Stomach (tissue), 9 donors: ENCODE results near the gene ARL14EP. TPM values are rescaled to one million over a fixed set of nuclear protein-coding genes. Genes with fewer than 3 reads are reported as not detected.

ENCODE experiments used
- DNase-seq, 2 donors: peaks; one replicate each; pipeline versions ENCODE4 v3.0.0 to v3.0.0-alpha.2; 2013 to 2019
- H3K27ac ChIP-seq, 5 donors: fragments of 200-600 bp in 4 of 5; sonication (generic) in 4 of 5; one replicate each; pipeline ENCODE4 v1.5.1; 2013 to 2019; ENCODE audit warnings: mild to moderate bottlenecking in 1 of 5, moderate library complexity in 1 of 5
- H3K27me3 ChIP-seq, 3 donors: fragments of 200-600 bp; sonication (generic); one replicate each; pipeline ENCODE4 v1.5.1; 2017 to 2019; ENCODE audit warnings: mixed run types in 1 of 3
- H3K36me3 ChIP-seq, 4 donors: fragments of 200-600 bp; sonication (generic); 1 replicate in 3 of 4; 2 replicates in 1 of 4; pipeline ENCODE4 v1.5.1; 2016 to 2019
- H3K4me1 ChIP-seq, 4 donors: fragments of 200-600 bp; sonication (generic); one replicate each; pipeline ENCODE4 v1.5.1; 2016 to 2019
- H3K4me3 ChIP-seq, 4 donors: fragments of 200-600 bp; sonication (generic) in 3 of 4; one replicate each; pipeline ENCODE4 v1.5.1; 2016 to 2019; ENCODE audit warnings: mild to moderate bottlenecking in 1 of 4
- H3K9me3 ChIP-seq, 4 donors: fragments of 200-600 bp; sonication (generic); one replicate each; pipeline ENCODE4 v1.5.1; 2016 to 2019
- EP300 ChIP-seq: sonication (generic); formaldehyde crosslinking; IDR thresholded peaks from one replicate; pipeline ENCODE4 v1.6.1; 2017; ENCODE audit warnings: antibody characterized with exemption
- POLR2A ChIP-seq, 4 donors: fragments of 450-650 bp; IDR thresholded peaks; one replicate each; pipeline ENCODE4 v1.6.1; 2016; ENCODE audit warnings: antibody characterized with exemption in 4 of 4, control low read depth in 2 of 4, mild to moderate bottlenecking in 1 of 4, moderate library complexity in 1 of 4
- POLR2AphosphoS5 ChIP-seq, 3 donors: sonication (generic); formaldehyde crosslinking; IDR thresholded peaks; one replicate each; pipeline ENCODE4 v1.6.1; 2016; ENCODE audit warnings: antibody characterized with exemption in 3 of 3
- WGBS, 5 donors: extraction: QIAGEN DNeasy Blood & Tissue Kit in 3 of 5; methylation state at CpG; one replicate each; pipeline versions ENCODE4 v1.1.5 to v1.1.7; 2013 to 2018; 5-methylcytosine and 5-hydroxymethylcytosine counted together
- intact Hi-C: fragments of 100-400 bp; cut with DNase I; formaldehyde crosslinking; loops from one replicate; pipeline ENCODE4 v1.15.1; 2023; ENCODE audit warnings: low total_unique reads
- polyA plus RNA-seq, 3 donors: library from polyadenylated mRNA; stranded (reverse); fragments of 200-250 nt; gene quantifications; one replicate each; pipeline ENCODE4 v1.2.3, GENCODE V29; 2013
- total RNA-seq, 5 donors: library from RNA; depleted of rRNA; stranded (reverse); fragments of >200 nt; gene quantifications; one replicate each; pipeline versions ENCODE4 v1.1.0 to v1.2.3, GENCODE V29; 2014 to 2016
- TF ChIP-seq, protein P1 (sequence below), 7 experiments: fragments of 450-650 bp in 4 of 7; fragments of 200-600 bp in 3 of 7; sonication (generic) in 3 of 7; IDR thresholded peaks; one replicate each; pipeline ENCODE4 v1.5.1; 2016 to 2019; ENCODE audit warnings: antibody characterized with exemption in 7 of 7, control low read depth in 2 of 7, mild to moderate bottlenecking in 1 of 7
- donor health status: healthy with polysubstance abuse.
- donor health status: Bipolar disorder and iron deficiency.
- donor health status: healthy.

Gene ARL14EP
- total and polyA plus RNA-seq, 8 donors = 1.2 to 47.7 (median 15.4) TPM

DNA sequence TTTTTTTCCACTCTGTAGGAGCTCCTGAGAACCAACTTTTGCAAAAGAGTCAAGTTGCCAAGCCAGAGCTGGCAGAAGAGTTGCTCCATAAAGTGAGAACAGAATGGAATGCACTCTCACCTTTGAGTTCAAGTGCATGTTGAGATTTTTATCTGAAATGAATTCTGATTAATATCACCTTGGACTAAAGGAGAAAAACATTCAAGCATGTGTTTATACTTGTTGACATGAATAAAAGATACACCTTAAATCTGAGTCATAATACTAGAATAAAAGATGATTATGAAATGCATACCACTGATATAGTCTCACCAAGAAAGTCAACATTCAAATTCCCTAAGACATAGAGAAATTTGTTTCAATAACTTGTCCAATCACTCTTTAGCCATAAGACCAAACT, 37.8 kb downstream of the ARL14EP start:
- TF ChIP-seq, protein P1, sequence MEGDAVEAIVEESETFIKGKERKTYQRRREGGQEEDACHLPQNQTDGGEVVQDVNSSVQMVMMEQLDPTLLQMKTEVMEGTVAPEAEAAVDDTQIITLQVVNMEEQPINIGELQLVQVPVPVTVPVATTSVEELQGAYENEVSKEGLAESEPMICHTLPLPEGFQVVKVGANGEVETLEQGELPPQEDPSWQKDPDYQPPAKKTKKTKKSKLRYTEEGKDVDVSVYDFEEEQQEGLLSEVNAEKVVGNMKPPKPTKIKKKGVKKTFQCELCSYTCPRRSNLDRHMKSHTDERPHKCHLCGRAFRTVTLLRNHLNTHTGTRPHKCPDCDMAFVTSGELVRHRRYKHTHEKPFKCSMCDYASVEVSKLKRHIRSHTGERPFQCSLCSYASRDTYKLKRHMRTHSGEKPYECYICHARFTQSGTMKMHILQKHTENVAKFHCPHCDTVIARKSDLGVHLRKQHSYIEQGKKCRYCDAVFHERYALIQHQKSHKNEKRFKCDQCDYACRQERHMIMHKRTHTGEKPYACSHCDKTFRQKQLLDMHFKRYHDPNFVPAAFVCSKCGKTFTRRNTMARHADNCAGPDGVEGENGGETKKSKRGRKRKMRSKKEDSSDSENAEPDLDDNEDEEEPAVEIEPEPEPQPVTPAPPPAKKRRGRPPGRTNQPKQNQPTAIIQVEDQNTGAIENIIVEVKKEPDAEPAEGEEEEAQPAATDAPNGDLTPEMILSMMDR (IDR thresholded peaks at IDR 0.05) = no peak
- TF ChIP-seq EP300 (no peak), POLR2AphosphoS5 (IDR thresholded peaks at IDR 0.05) (no peak), POLR2A (IDR thresholded peaks at IDR 0.05) (no peak)
- Histone ChIP-seq H3K27me3 (no peaks in the 10 kb centered on the region), H3K27ac (no peak overlapping the region), H3K36me3 (no peaks in the 10 kb centered on the region), H3K9me3 (no peaks in the 10 kb centered on the region), H3K4me3 (no peak overlapping the region), H3K4me1 (peaks cover 0 to 18% (median 0%) of the 10 kb centered on the region in 4 donors)
- intact Hi-C loops = no loop called here
- DNase-seq = no peak

DNA sequence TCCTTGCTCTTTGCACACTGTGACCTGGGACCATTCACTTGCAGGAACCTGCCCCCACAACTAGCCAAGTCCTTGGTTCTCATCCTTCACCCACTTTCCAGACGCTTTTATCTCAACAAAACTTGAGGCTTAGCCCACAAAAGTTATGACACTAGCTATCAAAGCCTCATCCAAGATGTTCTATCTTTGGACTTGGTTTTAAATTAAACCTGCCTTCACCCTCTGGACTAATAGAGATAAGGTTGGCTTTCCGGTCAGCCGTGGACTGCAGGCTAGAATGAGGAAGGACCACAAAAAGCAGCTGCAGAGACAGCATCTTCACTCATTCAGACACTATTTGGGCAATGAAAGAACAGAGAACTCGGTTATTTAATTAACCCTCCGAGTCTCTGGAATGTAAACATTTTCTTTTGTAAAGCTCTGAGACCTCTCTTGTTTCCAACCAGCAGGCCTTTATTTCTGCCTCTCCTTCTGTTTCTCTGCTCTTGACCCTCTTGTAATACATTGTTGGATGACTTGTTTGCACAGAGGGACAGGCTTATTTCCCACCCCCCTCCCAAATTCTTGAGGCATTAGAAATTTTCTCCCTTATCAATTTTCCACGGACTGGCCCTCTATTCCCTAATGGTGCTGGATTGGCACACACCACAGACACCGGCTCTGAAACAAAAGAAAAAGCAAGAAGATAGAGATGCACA, 41.4 kb downstream of the ARL14EP start:
- Histone ChIP-seq H3K36me3 (no peaks in the 10 kb centered on the region), H3K9me3 (no peaks in the 10 kb centered on the region), H3K27me3 (no peaks in the 10 kb centered on the region), H3K4me1 (peaks cover 0 to 12% (median 0%) of the 10 kb centered on the region in 4 donors), H3K4me3 (no peak overlapping the region), H3K27ac (no peak overlapping the region)
- WGBS, 5 donors = 31 to 39% (median 37%) methylated on average over 7 of the region's 7 CpGs
- intact Hi-C loops = no loop called here
- TF ChIP-seq, protein P1 (IDR thresholded peaks at IDR 0.05) = no peak
- TF ChIP-seq POLR2A (IDR thresholded peaks at IDR 0.05) = no peak
- TF ChIP-seq EP300 = no peak
- TF ChIP-seq POLR2AphosphoS5 (IDR thresholded peaks at IDR 0.05) = no peak
- no peak for DNase-seq

DNA sequence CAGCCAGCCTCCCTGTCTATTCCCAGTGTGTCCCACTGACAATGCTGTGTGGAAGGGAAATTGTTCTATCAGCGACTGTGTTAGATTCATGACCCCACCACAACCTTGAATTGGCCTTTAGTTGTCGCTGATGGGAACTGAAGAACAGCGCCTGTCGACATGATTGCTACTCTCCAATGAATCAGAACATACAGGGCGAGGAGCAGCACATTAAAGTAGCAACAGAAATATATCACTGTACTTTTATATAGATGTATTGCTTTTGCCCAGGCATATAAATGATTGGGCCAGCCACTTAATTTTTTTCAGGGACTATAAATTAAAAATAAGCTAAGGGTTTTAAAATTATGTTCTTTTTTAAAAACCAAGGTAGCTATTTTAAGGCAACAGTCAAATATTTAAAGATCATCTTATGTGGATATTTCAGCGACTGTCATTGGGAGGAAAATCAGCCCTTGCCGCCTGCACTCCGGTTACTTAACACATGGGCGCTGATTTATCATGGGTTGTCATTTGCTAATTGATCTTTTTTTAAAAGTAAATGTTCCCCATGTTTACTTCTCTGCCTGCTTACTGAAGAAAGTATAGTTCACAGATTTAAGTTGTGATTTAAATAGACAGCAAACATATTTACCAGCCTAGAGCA, 42.1 kb downstream of the ARL14EP start:
- Histone ChIP-seq H3K9me3 (no peaks in the 10 kb centered on the region), H3K27me3 (no peaks in the 10 kb centered on the region), H3K4me3 (no peak overlapping the region), H3K36me3 (no peaks in the 10 kb centered on the region), H3K27ac (no peak overlapping the region), H3K4me1 (peaks cover 0 to 12% (median 0%) of the 10 kb centered on the region in 4 donors)
- WGBS, 5 donors = 74 to 80% (median 80%) methylated on average over 9 of the region's 9 CpGs
- DNase-seq = no peak
- TF ChIP-seq EP300 = no peak
- TF ChIP-seq, protein P1 (IDR thresholded peaks at IDR 0.05) = no peak
- no peak for TF ChIP-seq POLR2AphosphoS5 (IDR thresholded peaks at IDR 0.05)
- intact Hi-C loops = no loop called here

- Histone ChIP-seq H3K27ac (no peak overlapping the region), H3K9me3 (no peaks in the 10 kb centered on the region), H3K36me3 (no peaks in the 10 kb centered on the region), H3K27me3 (no peaks in the 10 kb centered on the region), H3K4me3 (no peak overlapping the region), H3K4me1 (peaks cover 0 to 12% (median 0%) of the 10 kb centered on the region in 4 donors)
- TF ChIP-seq, protein P1 (IDR thresholded peaks at IDR 0.05) = no peak
- TF ChIP-seq POLR2A (IDR thresholded peaks at IDR 0.05) = no peak
- TF ChIP-seq POLR2AphosphoS5 (IDR thresholded peaks at IDR 0.05) = no peak
- no peak for TF ChIP-seq EP300
- intact Hi-C loops = no loop called here
- DNase-seq = no peak
- WGBS, 5 donors = 91 to 96% (median 92%) methylated on average over 3 of the region's 3 CpGs
These were observed 43.1 kb downstream of the ARL14EP start for GRCh38 chr11:30365793-30366517.
